NCI-H146 (cell line): Measurements from ENCODE around the gene RTKN2.

Experiments used
- DNase-seq: peaks from one replicate; lab custom pipeline; 2025; lab: John Stamatoyannopoulos, UW

RTKN2 gene

DNA sequence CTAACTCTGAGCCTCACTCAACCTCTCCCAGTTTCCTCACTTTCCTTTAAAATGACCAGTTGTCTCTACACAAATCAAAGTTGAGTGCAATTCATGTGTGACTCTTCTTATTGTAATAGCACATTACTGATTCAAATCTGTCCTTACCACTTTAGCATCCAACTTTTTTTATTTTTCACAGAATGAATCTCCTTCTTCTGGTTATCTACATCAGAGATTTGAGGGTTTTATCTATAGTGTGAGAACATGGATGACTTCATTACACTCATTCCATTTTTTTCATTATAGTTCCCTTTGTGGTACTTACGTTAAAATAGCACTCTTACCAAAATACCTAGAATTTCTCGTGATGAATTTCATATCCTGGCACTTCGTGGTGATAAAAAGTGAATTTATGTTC, 43.3 kb downstream of the RTKN2 start:
- DNase-seq = no peak

DNA sequence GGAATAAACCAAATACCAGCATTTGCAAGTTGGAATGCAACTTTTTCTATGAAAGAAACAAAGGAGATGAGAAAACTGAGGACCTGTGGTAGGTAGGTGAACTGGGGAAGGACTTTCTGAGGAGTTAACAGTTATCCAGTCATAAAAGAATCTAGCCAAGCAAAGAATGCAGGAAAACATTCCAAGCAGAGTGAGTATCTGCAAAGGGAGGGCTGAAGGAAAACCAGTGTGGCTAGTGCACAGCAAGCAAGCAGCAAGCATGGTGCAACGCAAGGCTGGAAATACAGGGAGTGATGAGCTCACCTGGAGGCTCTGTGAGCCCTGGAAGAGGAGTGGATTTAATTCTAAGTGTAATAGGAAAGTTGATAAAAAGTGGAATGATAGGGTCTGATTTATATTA, 44.0 kb downstream of the RTKN2 start:
- DNase-seq = no peak

DNA sequence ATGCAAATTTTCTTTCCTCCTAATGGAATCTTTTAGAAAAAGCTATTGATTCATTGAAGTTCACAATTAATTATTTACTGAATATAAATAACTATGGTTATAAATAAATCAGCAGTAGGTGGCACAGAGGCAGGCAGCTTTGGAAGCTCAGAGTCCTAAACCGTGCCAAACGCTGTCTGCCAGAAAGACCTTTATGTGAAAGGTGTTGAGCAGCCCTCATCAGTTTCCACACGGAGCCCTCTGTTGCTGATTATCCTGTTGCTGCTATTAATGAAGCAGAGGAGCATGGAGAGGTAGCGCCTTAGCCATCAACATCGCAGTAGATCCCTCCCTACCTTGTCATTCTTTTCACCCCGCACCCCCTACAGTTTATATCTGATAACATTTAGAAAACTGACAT, 51.0 kb downstream of the RTKN2 start:
- no peak for DNase-seq

DNA sequence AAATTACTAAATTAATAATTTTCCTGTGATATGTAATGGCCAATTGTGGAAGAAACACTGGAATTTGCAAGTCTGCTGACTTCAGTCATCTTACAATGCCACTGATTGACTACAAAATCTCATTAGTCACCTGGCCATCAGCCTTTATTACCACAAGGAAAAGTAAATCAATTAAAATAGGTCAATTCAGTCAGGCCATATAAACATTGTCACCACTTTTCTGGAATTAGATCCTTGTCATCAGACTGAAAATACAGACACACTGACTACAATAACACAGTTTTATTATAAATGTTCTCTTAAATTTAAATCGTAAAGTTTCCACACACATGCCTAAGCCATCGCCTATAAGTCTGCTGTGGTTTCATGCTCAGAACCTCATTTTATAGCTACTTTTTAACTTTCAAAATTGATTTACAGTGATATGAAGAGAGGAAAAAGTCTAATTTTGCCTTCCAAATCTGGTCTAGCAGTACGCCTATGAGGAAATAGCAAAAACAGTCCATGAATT, 54.2 kb downstream of the RTKN2 start:
- no peak for DNase-seq

DNA sequence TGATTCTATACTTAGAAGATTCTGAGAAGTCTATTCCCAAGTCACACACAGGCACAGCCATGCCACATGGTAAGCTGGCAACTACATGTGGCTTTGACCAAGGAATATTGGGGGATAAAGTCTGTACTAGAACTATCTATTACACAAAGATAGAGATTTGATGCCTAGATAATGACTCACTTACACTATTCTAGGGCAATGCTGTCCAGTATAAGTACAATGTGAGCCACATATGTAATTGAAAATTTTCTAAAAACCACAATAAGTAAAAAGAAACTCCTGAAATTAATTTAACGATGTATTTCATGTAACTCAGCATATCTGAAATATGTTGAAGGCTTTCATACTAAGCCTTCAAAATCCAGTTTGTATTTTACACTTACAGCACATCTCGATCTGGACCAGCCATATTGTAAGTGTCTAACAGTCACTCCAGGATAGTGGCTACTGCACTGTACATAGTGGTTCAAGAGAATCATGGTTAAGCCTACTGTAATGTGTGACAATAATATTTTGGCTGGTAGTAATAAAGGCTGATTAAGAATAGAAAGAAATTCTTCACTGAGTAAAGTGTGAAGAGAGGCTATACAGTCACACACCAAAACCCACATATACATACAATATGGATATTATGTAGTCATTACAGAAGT, 62.8 kb downstream of the RTKN2 start:
- no peak for DNase-seq

DNA sequence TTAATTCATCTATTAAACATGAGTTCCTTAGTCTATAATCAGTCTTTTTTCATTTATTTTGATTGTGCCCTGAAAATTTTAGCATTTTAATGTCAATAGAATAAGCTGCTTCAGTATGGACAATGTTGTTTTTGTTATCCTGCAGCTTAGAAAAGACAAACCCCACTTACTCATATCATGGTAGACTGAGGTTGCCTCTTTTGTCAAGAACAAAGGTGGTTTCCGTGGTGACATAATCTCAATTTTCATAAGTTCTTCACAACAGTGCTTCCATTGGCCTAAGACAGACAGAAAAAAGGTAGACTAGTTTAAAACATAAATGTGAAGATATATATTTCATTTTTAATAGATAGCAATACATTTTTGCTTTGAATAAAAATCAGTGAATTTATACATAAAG, 69.1 kb downstream of the RTKN2 start:
- DNase-seq = no peak

DNA sequence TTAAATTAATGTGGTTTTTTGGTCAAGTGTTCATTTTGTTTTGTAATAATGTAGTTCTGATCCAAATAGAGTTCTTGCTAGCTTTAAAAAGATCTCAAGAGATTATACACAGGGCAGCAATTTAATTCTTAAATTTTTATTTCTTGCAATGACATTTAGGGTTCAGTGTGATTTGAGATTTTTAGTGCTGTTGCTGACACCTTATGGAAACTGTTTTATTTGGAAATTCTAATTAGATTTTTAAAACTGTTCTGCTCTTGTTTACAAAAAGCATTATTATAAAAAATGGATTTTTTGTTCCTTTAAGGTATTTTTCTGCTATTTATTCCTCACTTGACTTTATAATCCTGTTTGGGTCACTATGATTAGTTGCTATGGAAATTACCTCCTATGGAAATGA, 72.1 kb downstream of the RTKN2 start:
- no peak for DNase-seq

DNA sequence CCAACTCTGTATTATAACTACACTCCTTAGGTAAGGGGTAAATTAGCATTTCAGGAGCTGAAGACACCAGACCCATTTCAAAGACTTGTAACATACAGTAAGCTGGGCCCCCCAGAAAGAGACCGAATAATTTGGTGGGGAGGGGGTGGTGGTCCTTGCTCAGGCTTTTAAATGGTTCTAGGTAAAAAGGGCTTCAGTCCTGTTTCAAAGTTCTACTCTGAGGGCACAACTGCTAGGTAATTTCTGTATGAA, 73.0 kb downstream of the RTKN2 start:
- no peak for DNase-seq

DNA sequence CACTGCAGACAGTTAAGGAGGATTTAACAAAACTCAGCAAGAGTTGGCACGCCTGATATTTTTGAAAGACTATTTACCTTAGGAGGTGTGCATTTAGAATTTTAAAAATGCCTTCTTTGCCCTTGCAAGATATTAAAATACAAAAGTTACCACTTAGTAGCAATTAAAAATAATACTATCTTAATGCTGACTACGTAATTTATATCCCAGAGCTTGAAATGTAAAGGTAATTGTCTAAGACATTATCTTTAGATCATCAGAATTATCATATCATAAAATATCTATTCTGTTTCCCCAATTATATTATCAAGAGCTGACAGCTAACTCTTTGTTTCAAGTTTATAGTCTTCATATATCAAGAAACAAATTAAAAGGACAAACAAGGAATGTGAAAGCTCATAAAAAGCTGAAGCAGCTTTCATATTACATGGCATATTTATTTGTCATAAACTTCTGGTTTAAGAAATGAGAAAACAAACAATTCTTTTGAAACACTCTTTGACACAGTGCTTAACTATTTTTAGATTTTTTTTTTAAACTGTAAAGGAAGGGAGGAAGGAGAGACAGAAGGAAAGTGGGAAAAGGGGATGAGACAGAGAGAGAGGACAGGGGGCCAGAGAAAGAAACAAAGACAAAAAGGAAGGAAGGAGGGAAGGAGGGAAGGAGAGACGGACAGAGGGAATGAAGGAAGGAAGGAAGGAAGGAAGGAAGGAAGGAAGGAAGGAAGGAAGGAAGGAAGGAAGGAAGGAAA, 73.5 kb downstream of the RTKN2 start:
- DNase-seq = no peak

DNA sequence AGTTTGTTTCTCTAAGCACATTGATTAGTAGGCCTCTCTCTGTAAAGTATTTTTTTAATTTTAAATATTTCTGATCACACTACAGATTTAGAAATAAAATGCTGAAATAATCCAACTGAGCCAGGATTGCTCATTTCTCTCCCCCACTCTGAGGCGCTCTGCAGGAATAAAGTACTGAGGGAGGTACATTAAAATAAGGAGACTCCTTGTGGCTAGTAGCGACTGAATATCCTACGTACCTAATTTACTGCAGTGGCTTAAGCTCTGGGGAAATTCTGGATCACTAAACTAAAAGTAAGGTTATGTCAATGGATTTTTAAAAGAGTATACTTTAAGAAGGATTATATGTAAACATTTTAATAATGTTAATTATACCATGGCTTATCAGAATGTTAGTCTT, 75.2 kb downstream of the RTKN2 start:
- no peak for DNase-seq

DNA sequence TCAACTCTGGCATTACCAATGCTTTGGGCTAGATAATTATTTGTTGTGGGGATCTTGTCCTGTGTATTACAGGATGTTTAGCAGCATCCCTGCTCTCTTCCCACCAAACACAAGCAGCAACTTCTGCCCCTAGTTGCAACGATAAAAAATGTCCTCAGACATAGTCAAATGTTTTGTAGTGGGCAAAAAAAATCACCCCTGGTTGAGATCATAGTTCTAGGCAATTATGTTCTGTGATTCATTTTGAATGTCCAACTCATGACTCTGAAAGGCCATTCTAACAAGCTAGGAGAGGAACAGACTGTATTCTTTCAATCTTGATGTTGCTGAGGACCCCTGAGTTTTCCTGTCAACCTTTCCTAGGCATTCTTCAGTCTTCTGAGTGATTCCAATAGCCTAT, 79.5 kb downstream of the RTKN2 start:
- no peak for DNase-seq

DNA sequence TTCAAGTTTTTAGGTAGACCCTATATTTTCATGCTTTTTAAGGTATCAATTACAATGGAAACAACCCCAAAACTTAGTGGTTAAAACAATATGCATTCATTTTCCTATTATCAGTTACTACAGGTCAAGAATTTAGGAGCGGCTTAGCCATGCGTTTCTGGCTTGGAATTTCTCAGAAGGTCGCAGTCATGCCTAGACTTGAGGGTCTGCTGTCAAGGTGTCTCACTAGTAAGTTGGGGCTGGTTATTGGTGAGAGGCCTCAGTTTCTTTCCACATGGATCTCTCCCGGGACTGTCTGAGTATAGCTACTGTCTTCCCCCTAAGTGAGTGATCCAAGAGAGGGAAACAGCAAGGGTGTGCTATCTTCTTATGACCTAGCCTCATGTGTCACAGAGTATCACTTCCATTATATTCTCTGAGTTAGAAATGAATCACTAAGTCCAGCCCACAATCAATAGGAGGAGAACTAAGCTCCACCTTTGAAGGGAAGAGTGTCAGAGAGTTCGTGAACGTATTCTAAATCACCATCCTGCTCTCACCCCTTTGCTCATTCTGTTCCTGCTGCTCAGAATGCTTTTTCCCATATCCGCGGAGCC, 80.5 kb downstream of the RTKN2 start:
- no peak for DNase-seq

DNA sequence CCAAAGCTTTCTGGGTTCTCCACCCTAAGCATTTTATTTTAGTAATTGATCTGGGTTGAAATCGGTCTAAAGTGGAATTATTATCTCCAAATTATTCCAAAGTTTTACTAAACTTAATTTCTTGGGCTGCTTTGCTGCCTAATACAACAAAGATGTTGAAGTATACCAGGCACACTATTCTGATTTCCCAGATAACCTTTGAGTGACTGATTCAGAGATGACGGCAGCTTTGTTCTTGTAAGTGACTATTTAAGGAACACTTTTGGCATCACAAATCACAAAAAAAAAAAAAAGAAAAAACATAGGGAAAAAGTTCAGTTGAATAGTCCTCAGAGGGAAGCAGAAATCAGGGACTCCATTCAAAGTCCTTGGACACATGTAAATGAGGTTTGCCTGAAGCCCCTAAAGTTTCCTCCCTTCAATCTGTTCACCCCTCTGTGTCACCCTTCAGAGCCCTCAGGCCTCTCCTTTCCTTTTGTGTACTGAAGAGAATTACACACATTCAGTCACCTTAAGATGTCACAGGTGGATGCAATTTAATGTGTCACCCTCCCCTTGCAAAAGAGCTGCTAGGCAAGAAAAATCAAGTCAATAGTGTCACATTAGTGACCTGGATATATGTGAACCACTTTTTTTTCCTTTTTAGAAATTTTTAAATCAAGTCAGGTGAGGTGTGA, 81.5 kb downstream of the RTKN2 start:
- no peak for DNase-seq

DNA sequence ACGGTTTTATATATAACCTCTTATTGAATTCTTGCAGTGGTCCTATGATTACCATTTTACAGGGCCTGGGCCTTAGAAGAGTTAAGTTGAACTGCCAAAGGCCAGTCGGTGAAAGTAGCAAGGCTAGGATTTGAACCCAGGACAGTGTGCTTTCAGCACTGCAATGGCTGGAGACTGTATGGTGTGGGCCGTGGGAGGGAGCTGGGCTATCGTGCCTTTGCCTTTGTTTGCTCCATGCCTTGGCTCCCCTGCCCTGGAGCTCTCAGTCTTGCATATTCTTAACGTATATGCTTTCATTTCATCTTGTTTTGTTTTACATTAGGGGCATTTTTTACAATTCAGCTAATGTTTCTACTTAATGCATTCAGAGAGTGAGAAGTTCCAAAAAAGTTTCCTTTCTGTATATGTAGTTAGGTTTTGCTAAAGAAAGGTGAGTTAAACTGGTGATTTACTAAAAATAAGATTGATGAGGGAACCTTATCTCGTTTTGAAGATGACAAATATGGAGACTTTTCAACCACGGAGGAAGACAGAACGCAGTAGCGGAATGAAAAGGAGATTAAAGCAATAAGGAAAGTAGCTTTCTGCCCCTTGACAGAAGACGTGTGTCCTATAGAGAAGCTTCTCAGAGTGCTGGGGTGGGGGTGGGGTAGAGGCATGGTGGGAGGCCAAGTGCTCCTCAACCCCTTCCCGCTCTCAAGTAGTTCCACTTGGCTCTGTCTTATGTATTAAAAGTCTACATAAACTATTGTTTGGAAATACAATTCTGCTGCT, 82.5 kb downstream of the RTKN2 start:
- DNase-seq = no peak

DNA sequence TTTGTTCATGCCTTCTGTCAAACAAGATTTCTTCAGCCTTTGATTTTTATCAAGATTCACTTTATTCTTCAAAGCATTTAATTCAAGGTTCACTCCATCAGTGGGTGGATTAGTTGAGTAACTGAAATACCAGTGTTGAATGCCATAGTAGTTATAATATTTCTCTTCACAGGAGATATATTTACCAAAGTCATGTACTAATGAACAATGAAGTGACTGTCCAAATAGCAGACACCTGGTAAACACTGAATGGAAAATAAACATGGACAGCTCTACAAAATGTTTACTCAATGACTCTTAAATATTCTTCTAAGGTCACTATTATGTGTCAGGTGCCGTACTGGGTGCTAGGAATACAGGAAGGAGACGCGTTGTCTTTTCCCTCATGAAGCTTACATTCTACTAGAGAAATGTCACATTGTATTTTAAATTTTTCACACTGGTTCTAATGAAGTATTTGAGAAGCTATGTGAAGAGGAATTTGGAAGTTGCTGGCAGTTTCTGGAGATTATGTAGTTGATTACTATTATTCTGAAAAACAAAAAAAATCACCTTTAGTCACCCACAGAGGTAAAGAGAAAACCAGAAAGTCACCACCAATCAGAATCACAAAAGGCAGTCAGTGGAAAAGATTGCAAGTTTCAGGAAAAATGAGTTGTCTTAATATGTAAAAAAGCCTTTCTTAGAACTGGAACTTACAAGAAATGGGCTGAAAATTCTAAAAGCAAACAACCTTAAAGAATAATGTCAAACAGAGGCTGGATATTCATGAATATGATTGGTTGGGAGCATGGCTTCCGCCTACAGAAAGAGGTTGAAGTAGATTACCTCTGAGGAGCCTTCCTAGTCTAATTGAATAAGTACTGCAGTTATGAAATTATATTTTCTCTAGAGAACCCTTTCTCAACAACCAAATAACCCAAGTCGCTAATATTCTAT, 84.5 kb downstream of the RTKN2 start:
- no peak for DNase-seq

DNA sequence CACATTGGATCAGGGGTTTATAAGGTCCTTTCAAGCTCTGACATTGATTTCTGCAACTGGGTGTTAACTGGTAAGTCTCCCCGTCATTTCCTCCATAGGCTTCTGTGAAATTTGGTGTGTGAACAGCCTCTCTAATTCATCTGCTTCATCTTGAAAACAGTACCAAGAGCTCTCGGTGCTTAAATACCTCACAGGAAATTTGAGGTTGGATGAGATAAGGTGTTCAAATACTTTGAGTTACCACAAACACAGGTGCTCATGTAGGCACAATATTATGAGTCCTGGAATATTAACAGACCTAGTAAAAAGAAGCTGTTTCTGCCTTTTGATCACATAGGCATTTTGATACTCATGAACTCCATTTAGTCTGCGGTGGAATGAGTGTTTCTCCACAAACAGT, 85.2 kb downstream of the RTKN2 start:
- DNase-seq = no peak

DNA sequence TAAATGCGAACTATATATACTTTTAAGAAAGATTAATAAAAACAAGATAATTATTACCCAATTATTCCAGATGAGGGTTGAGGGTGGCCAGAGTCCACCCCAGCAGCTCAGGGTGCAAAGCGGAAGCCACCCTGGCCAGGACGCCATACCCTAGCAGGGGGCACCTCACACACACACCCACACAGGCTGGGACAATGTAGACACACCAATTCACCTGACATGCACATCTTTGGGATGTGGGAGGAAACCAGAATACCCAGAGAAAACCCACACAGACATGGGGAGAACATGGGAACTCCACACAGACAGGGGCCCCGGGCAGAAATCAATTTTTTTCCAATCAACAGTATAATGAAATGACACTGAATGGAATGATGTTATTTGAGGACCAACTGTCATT, 86.0 kb downstream of the RTKN2 start:
- DNase-seq = no peak

DNA sequence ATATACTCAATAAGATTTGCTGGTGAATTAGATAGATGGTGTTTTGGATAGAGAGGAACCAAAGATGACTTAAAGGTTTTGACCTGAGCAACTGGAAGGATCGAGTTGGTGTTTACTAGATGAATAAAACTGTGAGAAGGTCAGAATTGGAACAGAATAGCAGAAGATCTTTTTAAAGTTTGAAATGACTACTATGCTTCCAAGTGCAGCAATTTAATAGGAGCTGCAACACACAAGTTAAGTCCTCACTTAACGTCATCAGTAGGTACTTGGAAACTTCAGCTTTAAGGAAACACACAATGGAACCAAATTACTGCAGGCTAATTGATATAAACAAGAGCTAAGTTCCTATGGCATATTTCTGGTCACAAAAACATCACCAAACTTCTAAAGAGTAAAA, 86.5 kb downstream of the RTKN2 start:
- DNase-seq = no peak

DNA sequence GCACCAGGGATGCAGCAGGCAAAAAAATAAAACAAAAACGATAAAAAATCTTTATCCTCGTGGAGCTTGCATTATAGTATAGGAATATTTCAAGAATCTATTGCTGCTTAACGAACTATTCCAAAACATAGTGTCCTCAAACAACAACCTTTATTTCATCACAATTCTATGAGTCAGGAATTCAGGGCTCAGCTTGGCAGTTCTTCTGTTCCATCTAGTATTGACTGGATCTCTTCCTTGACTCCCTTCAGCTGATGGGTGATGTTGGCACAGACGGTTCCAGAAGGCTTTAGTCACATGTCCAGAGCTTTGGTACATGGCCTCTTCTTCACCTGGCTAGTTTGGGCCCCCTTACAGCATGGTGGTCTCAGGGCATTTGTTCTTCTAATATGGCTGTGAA, 88.0 kb downstream of the RTKN2 start:
- no peak for DNase-seq

DNA sequence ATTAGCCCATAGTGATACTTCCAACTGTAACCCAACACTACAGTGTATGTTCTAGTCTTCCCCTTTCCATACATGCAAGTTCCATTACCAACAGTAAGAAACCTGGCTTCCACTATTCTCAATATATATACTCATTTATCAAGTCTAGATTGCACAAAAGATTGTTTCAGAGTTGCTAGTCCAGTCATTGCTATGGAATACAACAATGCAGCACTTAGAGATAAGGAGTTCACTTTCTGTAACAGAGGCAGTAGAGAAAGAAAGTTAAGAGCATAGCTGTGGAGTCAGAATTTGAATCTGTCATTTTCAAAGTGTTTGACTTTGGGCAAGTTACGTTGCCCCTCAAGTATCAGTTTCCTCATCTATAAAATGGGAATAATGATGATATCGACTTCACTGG, 90.1 kb downstream of the RTKN2 start:
- DNase-seq = no peak

DNA sequence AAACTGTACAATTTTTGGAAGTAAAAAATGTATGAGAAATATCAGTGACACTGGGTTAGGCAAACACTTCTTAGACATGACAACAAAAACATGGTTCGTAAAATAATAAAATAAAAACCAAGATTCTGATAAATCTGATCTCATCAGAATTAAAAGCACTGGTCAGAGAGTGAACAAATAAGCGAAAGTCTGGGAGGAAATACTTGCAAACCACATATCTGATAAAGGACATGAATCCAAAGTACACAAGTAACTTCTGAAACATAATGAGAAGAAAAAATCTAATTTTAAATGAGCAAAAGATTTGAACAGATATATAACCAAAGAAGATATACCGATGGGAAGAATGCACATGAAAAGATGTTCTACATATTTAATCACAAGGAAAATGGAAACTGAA, 91.5 kb downstream of the RTKN2 start:
- no peak for DNase-seq
